CD4-positive, alpha-beta T cell treated with Interleukin-12 subunit alpha and Interleukin-12 subunit beta, for 1 hour (primary cell): ENCODE data around the gene C5orf63.
"Not testable (repeated sequence)": the region's sequence is repeated elsewhere in the genome, so short reads cannot be mapped to it uniquely, and the experiment has no call there.

ENCODE experiments used
- DNase-seq: peaks from one replicate; pipeline ENCODE4 v3.0.0-alpha.2; 2020

The C5orf63 gene

GRCh38 chr5:127005282-127005681, 68.0 kb downstream of the C5orf63 start:
- not testable (repeated sequence) for DNase-seq

- no peak for DNase-seq
Observed at GRCh38 chr5:127004721-127005120, 68.6 kb downstream of the C5orf63 start.

GRCh38 chr5:127003798-127004495, 69.4 kb downstream of the C5orf63 start:
- no peak for DNase-seq

- DNase-seq, result no peak
Observed at GRCh38 chr5:127002390-127002789, 70.9 kb downstream of the C5orf63 start.

- no peak for DNase-seq
Observed at GRCh38 chr5:127001621-127002296, 71.5 kb downstream of the C5orf63 start.
